Activated CD8-positive, alpha-beta memory T cell treated with anti-CD3 and anti-CD28 coated beads for 4 hours (primary cell): ENCODE data around the gene HSF5.
"Not testable (repeated sequence)": the region's sequence is repeated elsewhere in the genome, so short reads cannot be mapped to it uniquely, and the experiment has no call there.

Experiments
- DNase-seq, 2 donors: peaks; one replicate each; pipeline ENCODE4 v3.0.0-alpha.2; 2020; ENCODE audit warnings: low read depth in 2 of 2

The HSF5 gene

GRCh38 chr17:58516644-58517377 lies 28.6 kb upstream of the HSF5 start:
- DNase-seq, result no peak

- DNase-seq, result no peak
These were observed 27.1 kb upstream of the HSF5 start for GRCh38 chr17:58515286-58515685.

- no peak for DNase-seq
These were observed 26.6 kb upstream of the HSF5 start for GRCh38 chr17:58514770-58515157.

GRCh38 chr17:58513965-58514769 lies 26.0 kb upstream of the HSF5 start, which contains the start of gene MTMR4:
Gene MTMR4, minus strand, starts transcription at chr17:58514638. Its CDS starts 231 bp downstream, at chr17:58514407.
- DNase-seq, result peak; percentile 42 to 43

GRCh38 chr17:58513267-58513964 lies 25.2 kb upstream of the HSF5 start:
- no peak for DNase-seq

GRCh38 chr17:58510075-58510474 lies 21.9 kb upstream of the HSF5 start:
- no peak for DNase-seq

GRCh38 chr17:58508341-58509067 lies 20.3 kb upstream of the HSF5 start:
- no peak for DNase-seq

- DNase-seq, result no peak
These were observed 19.0 kb upstream of the HSF5 start for GRCh38 chr17:58507123-58507634.

GRCh38 chr17:58506354-58507080 lies 18.3 kb upstream of the HSF5 start:
- DNase-seq, result no peak

- no peak for DNase-seq
These were observed 16.7 kb upstream of the HSF5 start for GRCh38 chr17:58504826-58505351.

GRCh38 chr17:58503866-58504265 lies 15.7 kb upstream of the HSF5 start:
- no peak for DNase-seq

GRCh38 chr17:58503134-58503533 lies 14.9 kb upstream of the HSF5 start:
- DNase-seq, result not testable (repeated sequence)

- no peak for DNase-seq
These were observed 13.2 kb upstream of the HSF5 start for GRCh38 chr17:58501451-58501850.

GRCh38 chr17:58498177-58498828 lies 10.1 kb upstream of the HSF5 start:
- DNase-seq, result no peak

- DNase-seq, result no peak
These were observed 5.3 kb upstream of the HSF5 start for GRCh38 chr17:58493506-58493905.

GRCh38 chr17:58492238-58493121 lies 4.3 kb upstream of the HSF5 start:
- no peak for DNase-seq

GRCh38 chr17:58491510-58492045 lies 3.4 kb upstream of the HSF5 start:
- DNase-seq, result no peak

- DNase-seq, result no peak
These were observed 251 bp upstream of the HSF5 start for GRCh38 chr17:58488428-58488890.

- no peak for DNase-seq
These were observed 3.6 kb downstream of the HSF5 start for GRCh38 chr17:58484600-58484999.
